H9 (cell line): Measurements from ENCODE around the gene TRMT11. TPM values are rescaled to one million over a fixed set of nuclear protein-coding genes. Genes with fewer than 3 reads are reported as not detected.

Source experiments
- DNase-seq: peaks from one replicate; pipeline ENCODE4 v3.0.0-alpha.2; 2017
- H2AFZ ChIP-seq: one replicate; pipeline ENCODE4 v1.6.1; 2013; ENCODE audit warnings: mild to moderate bottlenecking, low read length, control low read depth, moderate library complexity
- H2AK5ac ChIP-seq: 2 replicates; pipeline ENCODE4 v1.6.1; 2013; ENCODE audit warnings: low read length, control low read depth, mixed read lengths; ENCODE audit not compliant: insufficient read length
- H2BK120ac ChIP-seq: one replicate; pipeline ENCODE4 v1.6.1; 2013; ENCODE audit warnings: low read depth, mild to moderate bottlenecking, low read length, control low read depth, inconsistent platforms; ENCODE audit not compliant: poor library complexity, severe bottlenecking
- H2BK12ac ChIP-seq: 2 replicates; pipeline ENCODE4 v1.6.1; 2013; ENCODE audit warnings: low read length, control low read depth, mixed read lengths, low read depth; ENCODE audit not compliant: insufficient read length
- H2BK15ac ChIP-seq: 2 replicates; pipeline ENCODE4 v1.6.1; 2013; ENCODE audit warnings: low read depth, low read length, control low read depth
- H2BK20ac ChIP-seq: one replicate; pipeline ENCODE4 v1.6.1; 2013; ENCODE audit warnings: low read depth, mild to moderate bottlenecking, low read length, control low read depth, inconsistent platforms; ENCODE audit not compliant: poor library complexity, severe bottlenecking
- H2BK5ac ChIP-seq: 2 replicates; pipeline ENCODE4 v1.6.1; 2013; ENCODE audit warnings: low read length, control low read depth, mixed read lengths; ENCODE audit not compliant: insufficient read length
- H3K14ac ChIP-seq: 2 replicates; pipeline ENCODE4 v1.6.1; 2013; ENCODE audit warnings: low read length, control low read depth; ENCODE audit not compliant: insufficient read depth
- H3K18ac ChIP-seq: 2 replicates; pipeline ENCODE4 v1.6.1; 2013; ENCODE audit warnings: low read depth, mild to moderate bottlenecking, mixed read lengths, low read length, control low read depth; ENCODE audit not compliant: insufficient read length
- H3K23ac ChIP-seq: 2 replicates; pipeline ENCODE4 v1.6.1; 2013; ENCODE audit warnings: low read length, control low read depth, mixed read lengths, low read depth; ENCODE audit not compliant: insufficient read length
- H3K23me2 ChIP-seq: 2 replicates; pipeline ENCODE4 v1.6.1; 2013; ENCODE audit warnings: low read depth, mild to moderate bottlenecking, mixed read lengths, low read length, control low read depth; ENCODE audit not compliant: insufficient read length, poor library complexity, severe bottlenecking
- H3K27ac ChIP-seq: 2 replicates; pipeline ENCODE4 v1.5.1; 2013; ENCODE audit warnings: low read length, control low read depth, mixed read lengths, low read depth; ENCODE audit not compliant: insufficient read length
- H3K27me3 ChIP-seq: 2 replicates; pipeline ENCODE4 v1.6.1; 2013; ENCODE audit warnings: low read length, control low read depth, inconsistent platforms; ENCODE audit not compliant: insufficient read depth
- H3K4ac ChIP-seq: 2 replicates; pipeline ENCODE4 v1.6.1; 2013; ENCODE audit warnings: low read depth, mild to moderate bottlenecking, control low read depth, inconsistent platforms, low read length, moderate library complexity
- H3K4me1 ChIP-seq: 2 replicates; pipeline ENCODE4 v1.6.1; 2013; ENCODE audit warnings: low read length, control low read depth, inconsistent platforms; ENCODE audit not compliant: insufficient read depth
- H3K4me2 ChIP-seq: 2 replicates; pipeline ENCODE4 v1.6.1; 2013; ENCODE audit warnings: low read length, control low read depth, mixed read lengths; ENCODE audit not compliant: insufficient read length, insufficient read depth
- H3K56ac ChIP-seq: 2 replicates; pipeline ENCODE4 v1.6.1; 2013; ENCODE audit warnings: low read depth, mild to moderate bottlenecking, mixed read lengths, low read length, control low read depth; ENCODE audit not compliant: insufficient read length
- H3K79me1 ChIP-seq: 2 replicates; pipeline ENCODE4 v1.6.1; 2013; ENCODE audit warnings: low read depth, mild to moderate bottlenecking, moderate library complexity, low read length, control low read depth, inconsistent platforms; ENCODE audit not compliant: insufficient read depth, poor library complexity, severe bottlenecking
- H3K79me2 ChIP-seq: 2 replicates; pipeline ENCODE4 v1.6.1; 2013; ENCODE audit warnings: low read length, control low read depth, inconsistent platforms; ENCODE audit not compliant: insufficient read depth
- H3K9ac ChIP-seq: 2 replicates; pipeline ENCODE4 v1.6.1; 2013; ENCODE audit warnings: low read length, control low read depth, mixed read lengths; ENCODE audit not compliant: insufficient read length; ENCODE audit errors: extremely low read depth
- H3K9me3 ChIP-seq: one replicate; pipeline ENCODE4 v1.6.1; 2013; ENCODE audit warnings: low read depth, low read length, inconsistent platforms; ENCODE audit not compliant: control insufficient read depth
- H3T11ph ChIP-seq: one replicate; pipeline ENCODE4 v1.6.1; 2013; ENCODE audit warnings: mild to moderate bottlenecking, low read length, control low read depth, inconsistent platforms
- H4K20me1 ChIP-seq: one replicate; pipeline ENCODE4 v1.6.1; 2013; ENCODE audit not compliant: control insufficient read depth, insufficient read length, insufficient read depth
- H4K5ac ChIP-seq: 2 replicates; pipeline ENCODE4 v1.6.1; 2013; ENCODE audit warnings: low read depth, mild to moderate bottlenecking, mixed read lengths, low read length, control low read depth; ENCODE audit not compliant: insufficient read length
- H4K8ac ChIP-seq: replicated peaks from 2 replicates; pipeline ENCODE4 v1.6.1; 2013; ENCODE audit warnings: low read length, control low read depth, mixed read lengths, low read depth; ENCODE audit not compliant: insufficient read length
- H4K91ac ChIP-seq: 2 replicates; pipeline ENCODE4 v1.6.1; 2013; ENCODE audit warnings: low read depth, mild to moderate bottlenecking, moderate library complexity, mixed read lengths, low read length, control low read depth; ENCODE audit not compliant: insufficient read length
- H3K27ac Mint-ChIP-seq, 3 experiments: 2 replicates in 2 of 3; 3 replicates in 1 of 3; pipeline ENCODE4 v1.8.0; 2020 to 2021; ENCODE audit warnings: mixed read lengths in 3 of 3, mild to moderate bottlenecking in 1 of 3, moderate library complexity in 1 of 3
- H3K27me3 Mint-ChIP-seq: 2 replicates; pipeline ENCODE4 v1.8.0; 2021; ENCODE audit warnings: low read depth, mild to moderate bottlenecking, moderate library complexity, mixed read lengths
- H3K36me3 Mint-ChIP-seq, 3 experiments: 2 replicates in 2 of 3; 3 replicates in 1 of 3; pipeline ENCODE4 v1.8.0; 2020 to 2021; ENCODE audit warnings: low read depth in 3 of 3, mixed read lengths in 3 of 3; ENCODE audit not compliant: insufficient read depth in 1 of 3
- H3K4me1 Mint-ChIP-seq, 2 experiments: 2 replicates each; pipeline ENCODE4 v1.8.0; 2020; ENCODE audit warnings: mixed read lengths in 2 of 2
- H3K4me3 Mint-ChIP-seq, 2 experiments: 2 replicates in 1 of 2; 3 replicates in 1 of 2; pipeline ENCODE4 v1.8.0; 2020 to 2021; ENCODE audit warnings: mild to moderate bottlenecking in 2 of 2, mixed read lengths in 2 of 2, moderate library complexity in 1 of 2
- H3K9me3 Mint-ChIP-seq, 2 experiments: 2 replicates in 1 of 2; 3 replicates in 1 of 2; pipeline ENCODE4 v1.8.0; 2020; ENCODE audit warnings: mild to moderate bottlenecking in 2 of 2, mixed read lengths in 2 of 2, moderate library complexity in 1 of 2
- WGBS: extraction: QIAGEN DNeasy Blood & Tissue Kit; methylation state at CpG from one replicate; pipeline ENCODE4 v1.1.7; 2013; ENCODE audit warnings: missing lambda C conversion rate, low lambda C conversion rate, mixed read lengths; ENCODE audit not compliant: insufficient read length; ENCODE audit errors: extremely low coverage; 5-methylcytosine and 5-hydroxymethylcytosine counted together
- total RNA-seq: library from RNA; stranded (reverse); gene quantifications from 2 replicates; pipeline ENCODE4 v1.2.1, GENCODE V29; 2021
- TF ChIP-seq, protein P1 (sequence below): fragments of 200-600 bp; sonication (generic); conservative IDR thresholded peaks from 3 replicates; pipeline ENCODE4 v1.8.0; 2021; ENCODE audit warnings: antibody characterized with exemption, mild to moderate bottlenecking

Gene TRMT11
- total RNA-seq, 1 experiment from 2014 or later: 31.1 TPM

DNA sequence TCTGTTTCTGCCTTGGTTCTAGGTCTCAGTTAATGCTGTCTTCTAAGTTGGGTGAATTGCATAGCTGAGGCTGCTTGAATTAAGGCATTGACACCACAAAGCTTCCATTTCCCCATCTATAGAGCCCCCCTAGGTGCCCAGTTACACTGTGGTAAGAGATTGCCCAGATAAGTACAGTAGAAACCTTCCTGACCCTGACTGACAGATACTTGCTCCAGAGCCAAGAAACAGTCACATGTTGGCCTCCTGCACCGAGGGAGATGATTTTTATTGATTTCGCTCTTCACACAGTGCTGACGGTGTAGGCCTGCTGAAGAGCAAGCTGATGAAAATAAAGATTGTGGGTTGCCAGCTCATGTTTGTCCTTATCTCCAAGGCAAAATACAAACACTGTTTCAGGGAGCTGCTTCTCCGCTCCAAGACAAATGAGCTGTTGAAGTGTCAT lies 67.9 kb downstream of the TRMT11 start:
- TF ChIP-seq, protein P1, sequence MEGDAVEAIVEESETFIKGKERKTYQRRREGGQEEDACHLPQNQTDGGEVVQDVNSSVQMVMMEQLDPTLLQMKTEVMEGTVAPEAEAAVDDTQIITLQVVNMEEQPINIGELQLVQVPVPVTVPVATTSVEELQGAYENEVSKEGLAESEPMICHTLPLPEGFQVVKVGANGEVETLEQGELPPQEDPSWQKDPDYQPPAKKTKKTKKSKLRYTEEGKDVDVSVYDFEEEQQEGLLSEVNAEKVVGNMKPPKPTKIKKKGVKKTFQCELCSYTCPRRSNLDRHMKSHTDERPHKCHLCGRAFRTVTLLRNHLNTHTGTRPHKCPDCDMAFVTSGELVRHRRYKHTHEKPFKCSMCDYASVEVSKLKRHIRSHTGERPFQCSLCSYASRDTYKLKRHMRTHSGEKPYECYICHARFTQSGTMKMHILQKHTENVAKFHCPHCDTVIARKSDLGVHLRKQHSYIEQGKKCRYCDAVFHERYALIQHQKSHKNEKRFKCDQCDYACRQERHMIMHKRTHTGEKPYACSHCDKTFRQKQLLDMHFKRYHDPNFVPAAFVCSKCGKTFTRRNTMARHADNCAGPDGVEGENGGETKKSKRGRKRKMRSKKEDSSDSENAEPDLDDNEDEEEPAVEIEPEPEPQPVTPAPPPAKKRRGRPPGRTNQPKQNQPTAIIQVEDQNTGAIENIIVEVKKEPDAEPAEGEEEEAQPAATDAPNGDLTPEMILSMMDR: no peak
- Histone ChIP-seq H3K79me1 (no peaks in the 10 kb centered on the region), H4K91ac (no peak overlapping the region), H4K5ac (no peak overlapping the region), H2BK12ac (no peak overlapping the region), H2BK20ac (no peak overlapping the region), H4K20me1 (no peaks in the 10 kb centered on the region), H2AK5ac (no peak overlapping the region), H4K8ac (no peak overlapping the region), H3K23ac (no peak overlapping the region), H3K14ac (no peak overlapping the region), H3K9ac (no peak overlapping the region), H3K23me2 (no peaks in the 10 kb centered on the region), H3K56ac (no peak overlapping the region), H2BK5ac (no peak overlapping the region), H3K9me3 (no peaks in the 10 kb centered on the region), H2BK15ac (no peak overlapping the region), H3K4ac (no peak overlapping the region), H3K18ac (no peak overlapping the region), H3T11ph (no peak overlapping the region), H3K79me2 (no peaks in the 10 kb centered on the region), H2BK120ac (no peak overlapping the region), H2AFZ (no peak overlapping the region), H3K27me3 (no peaks in the 10 kb centered on the region), H3K4me2 (no peak overlapping the region), H3K27ac (no peak overlapping the region), H3K4me1 (no peaks in the 10 kb centered on the region)
- no peak for DNase-seq
- H3K27ac Mint-ChIP-seq: no peak overlapping the region
- no peak overlapping the region for H3K4me3 Mint-ChIP-seq
- no peaks in the 10 kb centered on the region for H3K9me3 Mint-ChIP-seq
- H3K27me3 Mint-ChIP-seq: no peaks in the 10 kb centered on the region
- H3K4me1 Mint-ChIP-seq: peaks cover 0 to 4% of the 10 kb centered on the region in 2 experiments; a peak in 1 of 4 replicates
- peaks cover 3 to 10% (median 5%) of the 10 kb centered on the region in 3 experiments; a peak in 6 of 7 replicates for H3K36me3 Mint-ChIP-seq
- no CpG with 5 or more reads among the region's 4 CpGs for WGBS
